Middle frontal gyrus (tissue), 1 donor: ENCODE results near the gene ZNF526.

Source experiments
- DNase-seq: peaks from one replicate; pipeline ENCODE4 v3.0.0-alpha.2; 2015; ENCODE audit warnings: low spot score; ENCODE audit errors: extremely low spot score

Gene ZNF526

GRCh38 chr19:42196011-42197001, 23.8 kb upstream of the ZNF526 start:
- DNase-seq = no peak

- DNase-seq = no peak
Observed at GRCh38 chr19:42197375-42197817, 22.7 kb upstream of the ZNF526 start.

DNA sequence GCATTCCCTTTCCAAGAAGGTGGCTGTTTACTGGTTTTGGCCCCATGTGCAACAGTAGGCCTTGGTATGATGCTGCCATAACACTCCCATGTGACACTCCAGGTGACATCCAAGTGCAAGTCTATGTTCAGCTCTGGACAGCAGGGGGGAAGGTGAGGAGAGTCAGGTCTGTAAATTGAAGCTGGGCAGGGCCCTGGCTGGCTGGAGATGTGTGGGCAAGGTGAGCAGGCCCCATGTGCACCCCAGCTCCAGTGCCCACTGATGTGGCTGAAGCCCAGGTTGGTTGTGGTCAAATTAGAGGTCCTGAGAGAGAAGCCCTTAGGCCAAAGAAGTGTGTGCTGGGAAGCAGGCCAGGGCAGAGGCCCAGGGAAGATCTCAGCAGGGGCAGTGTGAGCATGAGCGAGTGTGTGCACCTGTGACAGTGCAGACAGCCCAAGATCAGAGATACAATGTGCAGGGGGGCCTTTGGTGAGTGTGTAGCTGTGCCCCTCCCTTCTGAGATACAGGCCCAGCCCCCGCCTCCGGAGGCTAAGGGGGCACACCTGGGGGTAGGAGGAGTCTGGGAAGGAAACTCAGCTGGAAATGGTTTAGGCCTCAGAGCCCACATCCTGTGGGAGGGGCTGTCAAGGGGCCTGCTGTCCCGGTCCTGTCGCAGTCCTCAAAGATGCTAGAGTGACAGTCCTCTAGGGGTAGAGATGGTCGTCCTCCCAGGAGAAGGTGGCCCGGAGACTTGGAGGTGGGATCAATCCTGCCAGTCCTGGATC, 21.3 kb upstream of the ZNF526 start:
- no peak for DNase-seq

DNA sequence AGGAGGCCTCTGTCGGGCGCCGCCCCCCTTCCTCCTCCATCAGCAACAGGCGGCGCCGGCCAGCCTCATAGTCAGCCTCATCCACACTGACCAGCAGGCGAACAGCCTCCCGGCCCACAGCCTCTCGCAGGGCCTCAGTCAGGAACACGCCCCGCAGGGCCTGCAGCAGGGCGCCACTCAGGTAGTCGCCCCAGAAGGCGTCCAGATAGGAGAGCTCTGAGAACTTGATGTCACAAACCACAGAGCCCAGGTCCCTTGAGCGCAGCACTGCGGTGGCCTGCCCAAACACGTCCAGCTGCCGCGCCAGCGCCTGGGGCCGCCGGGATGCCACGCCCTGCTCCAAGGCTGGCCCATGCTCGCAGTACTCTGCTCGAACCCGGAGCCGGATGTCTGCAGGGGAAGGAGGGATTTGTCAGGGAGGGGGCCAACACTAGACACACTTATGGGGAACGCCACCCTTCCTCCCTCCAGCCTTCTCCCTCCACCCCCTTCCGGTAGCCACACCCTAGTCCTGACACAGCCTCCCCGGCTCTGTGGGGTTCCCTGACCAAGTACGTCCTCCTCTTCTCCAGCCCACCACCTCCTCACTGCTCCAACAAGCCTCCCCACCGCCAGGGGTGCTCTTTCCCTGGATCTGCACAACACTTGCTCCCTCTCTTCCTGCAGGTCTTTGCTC, 20.5 kb upstream of the ZNF526 start:
- DNase-seq = no peak

GRCh38 chr19:42200116-42200715, 19.9 kb upstream of the ZNF526 start:
- DNase-seq = no peak

DNA sequence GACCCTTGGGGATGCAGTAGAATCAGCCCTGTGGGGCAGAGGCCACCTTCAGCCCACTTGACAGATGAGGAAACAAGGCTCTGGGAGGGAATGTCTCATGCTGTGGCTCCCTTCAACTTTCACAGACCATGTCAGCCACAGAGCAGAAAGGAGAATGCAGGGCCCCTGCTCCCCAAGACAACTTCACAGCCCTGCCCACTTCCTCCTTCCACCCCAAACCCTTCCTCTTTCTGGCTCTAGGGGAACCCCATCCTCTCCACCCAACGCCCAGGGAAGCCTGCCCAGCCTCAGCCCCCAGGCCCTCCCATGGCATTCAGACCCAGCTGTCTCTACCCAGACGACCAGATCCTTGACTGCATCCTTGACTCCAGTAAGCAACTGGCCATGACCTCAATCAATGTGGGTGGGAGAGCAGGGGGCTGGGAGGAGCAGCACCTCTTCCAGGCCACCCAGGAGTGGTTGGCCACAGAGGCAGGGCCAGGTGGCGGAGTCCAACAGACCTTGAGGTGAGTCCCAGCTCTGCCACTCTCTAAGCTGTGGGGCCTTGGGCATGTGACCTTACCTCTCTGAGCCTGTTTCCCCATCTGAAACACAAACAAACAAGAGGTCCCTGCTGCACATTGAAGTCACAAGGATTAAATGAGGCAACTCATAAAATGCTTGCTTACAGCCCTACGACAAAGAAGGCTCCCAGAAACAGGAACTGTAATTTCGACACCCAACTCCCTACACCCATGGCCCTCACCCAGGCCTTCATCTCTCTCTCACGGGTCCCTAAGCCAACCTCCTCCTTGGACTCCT, 18.4 kb upstream of the ZNF526 start:
- DNase-seq = no peak

DNA sequence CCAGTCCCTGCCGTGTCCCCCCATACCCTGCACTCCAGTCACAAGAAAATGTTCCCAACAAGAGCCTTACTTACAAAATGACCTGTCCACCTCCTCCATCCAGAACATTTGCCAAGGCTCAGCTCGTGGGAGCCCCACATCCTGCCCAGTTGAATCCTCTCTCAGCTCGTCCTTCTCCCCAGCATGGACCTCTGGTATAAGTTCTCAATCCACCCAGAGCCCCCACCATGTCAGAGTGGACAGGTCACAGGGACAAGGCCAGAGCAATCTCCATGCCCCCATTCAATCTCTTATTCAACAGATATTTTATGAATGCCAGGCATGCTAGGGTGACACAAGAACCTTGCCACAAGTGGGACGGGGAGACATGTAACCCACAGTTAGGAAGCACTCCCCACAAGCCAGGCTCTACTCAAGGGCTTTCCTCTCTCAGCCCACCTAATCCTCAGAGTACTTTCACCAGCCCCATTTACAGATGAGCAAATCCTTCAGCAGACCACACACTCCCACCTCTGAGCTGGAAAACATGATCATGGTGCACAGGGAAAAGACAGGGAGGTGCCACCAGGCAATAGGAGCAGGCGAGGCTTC, 17.7 kb upstream of the ZNF526 start:
- no peak for DNase-seq

DNA sequence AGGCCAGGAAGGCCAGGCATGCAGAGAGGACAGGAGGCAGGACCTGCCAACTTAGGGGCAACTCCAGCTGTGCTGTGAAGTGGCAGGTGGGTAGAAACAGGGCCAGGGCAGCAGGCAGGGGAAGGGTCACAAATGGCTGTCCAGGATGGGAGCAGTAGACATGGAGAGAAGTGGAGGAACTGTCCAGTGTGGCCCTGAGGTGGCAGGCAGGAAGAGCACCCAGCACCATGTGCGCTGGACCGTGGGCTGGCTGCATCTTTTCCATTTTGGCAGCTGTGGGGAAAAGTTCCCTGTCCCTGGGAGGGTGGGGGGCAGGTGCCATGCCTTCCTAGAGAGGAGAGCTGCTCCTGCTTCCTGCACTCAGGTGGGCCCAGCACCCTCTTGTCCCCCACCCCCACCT, 16.4 kb upstream of the ZNF526 start:
- no peak for DNase-seq

- DNase-seq = no peak
Observed at GRCh38 chr19:42204664-42205063, 15.4 kb upstream of the ZNF526 start.

DNA sequence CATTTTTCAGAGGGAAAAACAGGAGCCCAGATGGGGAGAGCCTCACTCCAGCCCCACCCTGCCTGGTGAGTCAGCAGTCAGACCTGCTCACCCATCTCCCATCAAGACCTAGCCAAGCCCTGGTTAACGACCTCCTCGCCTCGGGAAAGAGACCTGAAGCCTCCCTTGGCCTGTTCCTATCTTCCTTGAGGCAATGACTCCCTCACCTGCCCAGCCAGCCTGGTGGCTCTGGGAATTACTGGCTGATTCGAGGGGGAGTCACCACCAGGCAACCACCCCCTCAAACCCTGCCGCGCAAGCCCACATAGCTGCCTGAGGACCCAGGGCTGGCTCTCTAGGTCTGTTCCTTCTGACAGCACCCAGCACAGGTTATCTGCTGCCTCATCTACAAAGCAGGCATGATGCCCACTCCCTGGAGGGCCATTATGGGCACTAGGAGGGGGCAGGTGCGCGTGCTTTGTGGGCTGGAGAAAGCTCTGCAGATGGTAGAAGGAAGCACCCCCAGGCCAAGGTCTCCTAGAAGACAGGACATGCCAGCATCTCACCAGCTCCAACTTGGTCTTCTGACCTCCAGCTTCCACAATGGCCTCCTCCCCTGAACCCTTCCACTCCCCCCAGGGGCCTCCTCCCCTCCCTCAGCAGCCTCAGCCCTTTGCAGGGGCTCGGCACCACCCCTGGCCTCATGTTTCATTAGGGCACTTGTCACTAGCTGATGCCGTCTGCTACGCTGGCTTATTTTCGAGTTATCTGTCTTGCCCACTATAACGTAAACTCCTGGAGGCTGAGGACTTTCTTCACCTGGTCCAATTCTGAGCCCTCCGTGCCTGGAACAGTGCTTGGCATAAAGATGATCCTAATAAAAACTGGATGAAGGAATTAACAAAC, 13.0 kb upstream of the ZNF526 start:
- no peak for DNase-seq

DNA sequence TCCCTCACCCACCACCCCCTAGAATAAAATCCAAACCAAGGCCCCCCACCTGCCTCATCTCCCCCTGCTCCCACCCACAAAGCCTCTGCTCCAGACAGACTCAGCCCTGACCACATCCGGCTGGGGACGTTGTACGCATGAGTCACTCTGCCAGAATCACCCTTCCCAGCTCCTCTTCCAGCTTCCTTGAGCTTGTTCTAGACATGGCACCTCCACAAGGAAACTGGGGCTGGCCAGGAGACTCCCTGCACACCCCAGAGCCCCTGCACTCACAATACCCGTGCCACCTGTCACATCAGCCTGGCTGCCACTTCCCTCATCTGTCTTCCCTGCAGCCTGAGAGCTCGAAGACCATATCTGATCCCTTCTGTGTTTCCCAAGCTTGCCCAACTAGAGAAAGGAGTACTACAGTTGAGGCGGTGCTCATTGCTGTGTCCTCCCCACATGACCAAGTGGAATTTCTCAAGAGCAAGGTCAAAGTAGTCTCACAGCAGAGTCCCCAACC, 12.3 kb upstream of the ZNF526 start:
- no peak for DNase-seq

DNA sequence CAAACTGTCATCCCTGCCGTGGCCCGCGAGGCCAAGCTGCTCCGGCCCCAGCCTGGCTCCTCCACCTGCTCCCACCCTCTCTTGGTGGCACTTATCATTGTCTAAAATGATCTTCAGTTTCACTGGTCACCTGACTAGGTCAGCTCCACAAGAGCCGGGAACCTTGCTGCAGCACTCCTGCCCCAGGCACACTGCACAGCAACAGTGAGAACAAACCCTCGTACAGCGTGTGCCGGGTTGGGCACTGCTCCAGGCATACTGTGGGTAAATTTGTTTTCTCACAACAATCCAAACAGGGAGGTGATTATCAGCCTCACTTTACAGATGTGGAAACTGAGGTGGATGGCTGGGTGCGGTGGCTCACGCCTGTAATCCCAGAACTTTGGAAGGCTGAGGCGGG, 11.5 kb upstream of the ZNF526 start:
- DNase-seq = no peak

GRCh38 chr19:42212886-42213285, 7.2 kb upstream of the ZNF526 start:
- no peak for DNase-seq

DNA sequence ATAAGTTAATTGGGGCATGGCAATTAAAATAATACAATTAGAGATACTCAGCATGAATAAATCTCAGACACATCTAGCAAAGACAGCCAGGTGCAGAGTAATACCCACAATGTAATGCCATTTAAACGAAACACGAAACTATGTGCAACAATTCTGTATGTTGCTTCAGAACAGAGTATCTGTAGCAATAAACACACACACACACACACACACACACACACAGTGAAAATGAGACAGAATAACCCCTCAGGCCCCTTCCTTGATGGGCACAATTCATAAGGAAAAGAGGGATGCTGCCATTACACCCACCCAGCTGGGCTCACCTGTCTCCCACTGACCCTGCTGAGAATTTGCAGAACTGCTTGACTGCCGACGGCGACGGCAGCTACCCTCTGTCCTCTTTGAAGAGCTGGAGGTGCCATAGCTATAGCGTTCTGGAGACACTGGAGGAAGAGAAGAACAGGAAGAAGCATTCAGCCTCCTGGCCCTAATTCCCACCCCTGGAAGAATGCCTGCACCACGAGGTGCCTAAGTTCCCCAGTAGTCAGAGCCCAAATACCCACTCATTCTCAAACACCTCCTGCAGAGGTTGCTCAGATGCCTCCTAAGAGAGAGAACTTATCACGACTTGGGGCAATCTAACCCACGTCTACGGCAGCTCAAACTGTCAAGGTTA, 5.2 kb upstream of the ZNF526 start:
- no peak for DNase-seq

DNA sequence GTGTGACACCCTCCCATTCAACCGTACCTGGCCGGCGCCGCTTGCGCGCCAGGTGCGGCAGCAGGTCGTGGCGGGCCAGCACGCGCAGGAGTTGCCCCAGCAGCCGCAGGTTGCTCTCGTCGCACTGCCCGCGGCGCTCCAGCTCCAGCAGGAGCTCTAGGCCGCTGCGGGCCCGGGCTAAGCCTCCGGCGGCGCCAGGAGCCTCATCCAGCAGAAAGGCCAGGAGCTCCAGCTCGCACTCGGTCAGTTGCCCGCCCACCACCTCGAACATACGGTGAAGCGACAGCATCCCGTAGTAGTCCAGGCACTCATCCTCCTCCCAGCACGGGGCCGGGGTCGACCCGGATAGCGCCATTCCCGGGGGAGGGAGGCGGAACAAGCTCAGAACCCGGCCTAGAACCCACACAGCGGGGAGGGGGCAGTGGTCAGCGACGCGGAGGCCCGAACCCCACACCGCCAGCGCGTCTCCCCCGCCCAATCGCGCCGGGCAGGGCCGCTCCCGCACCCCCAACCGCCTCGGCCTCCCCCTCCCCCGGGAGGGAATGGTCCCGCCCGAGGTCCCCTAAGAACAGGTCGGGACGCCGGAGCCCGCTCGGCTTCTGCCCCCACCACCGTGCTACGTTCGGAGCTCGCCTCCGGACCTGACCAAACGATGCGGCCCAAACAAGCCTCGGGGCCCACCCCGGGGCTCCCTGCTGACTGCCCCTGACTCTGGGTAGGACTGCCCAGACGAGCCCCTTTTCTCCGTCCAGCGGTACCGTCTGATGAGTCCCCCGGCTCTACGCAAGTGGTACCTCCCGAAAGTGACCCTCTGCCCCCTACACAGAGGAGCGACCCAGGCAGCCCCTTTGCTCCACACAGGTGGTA, 3.2 kb upstream of the ZNF526 start:
- no peak for DNase-seq

GRCh38 chr19:42217520-42218437, 2.3 kb upstream of the ZNF526 start, which contains the start of gene DEDD2:
TSS of gene DEDD2 (minus strand) at chr19:42217677. CDS start at chr19:42217007, 670 bp downstream.
- DNase-seq = peak; percentile 95
